ENCODE data around the gene RIN1.

DNA sequence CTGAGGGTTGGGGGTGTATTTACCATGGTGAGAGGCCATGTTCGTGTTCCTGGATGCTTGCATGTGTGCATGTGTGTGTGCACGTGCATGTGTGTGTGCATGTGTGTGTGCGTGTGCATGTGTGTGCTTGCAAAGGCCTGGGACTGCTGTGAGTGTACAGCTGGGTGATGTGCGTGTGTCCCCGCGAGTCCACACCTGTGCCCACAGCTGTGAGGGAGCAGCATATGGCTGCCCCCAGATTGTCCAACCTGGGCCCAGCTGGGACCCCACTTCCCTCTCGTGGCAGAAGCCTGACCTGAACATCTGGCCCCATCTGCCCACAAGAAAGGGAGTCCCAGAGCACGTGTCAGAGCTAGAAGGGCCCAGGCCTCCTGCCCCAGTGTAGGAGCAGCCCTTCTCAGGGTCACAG lies 11.0 kb downstream of the RIN1 start:
- TF ChIP-seq POLR2AphosphoS5 (IDR thresholded peaks at IDR 0.05; ENCODE audit: low read depth) (no peak), JUNB (IDR thresholded peaks at IDR 0.05; ENCODE audit: unreplicated experiment) (no peak), STAT1 (IDR thresholded peaks at IDR 0.05; ENCODE audit: unreplicated experiment) (no peak), EZH2 (IDR thresholded peaks at IDR 0.05; ENCODE audit: low read depth, unreplicated experiment) (no peak), EZH2phosphoT487 (IDR thresholded peaks at IDR 0.05; ENCODE audit: unreplicated experiment) (no peak), CREB1 (CRISPR knock-in tag; IDR thresholded peaks at IDR 0.05; ENCODE audit: low read depth) (no peak), NANOG (IDR thresholded peaks at IDR 0.05; ENCODE audit: borderline replicate concordance) (no peak), ZNF114 (CRISPR knock-in tag; IDR thresholded peaks at IDR 0.05) (no peak), ZNF331 (CRISPR knock-in tag; IDR thresholded peaks at IDR 0.05; ENCODE audit: low read depth) (no peak)
- TF ChIP-seq, protein P1, sequence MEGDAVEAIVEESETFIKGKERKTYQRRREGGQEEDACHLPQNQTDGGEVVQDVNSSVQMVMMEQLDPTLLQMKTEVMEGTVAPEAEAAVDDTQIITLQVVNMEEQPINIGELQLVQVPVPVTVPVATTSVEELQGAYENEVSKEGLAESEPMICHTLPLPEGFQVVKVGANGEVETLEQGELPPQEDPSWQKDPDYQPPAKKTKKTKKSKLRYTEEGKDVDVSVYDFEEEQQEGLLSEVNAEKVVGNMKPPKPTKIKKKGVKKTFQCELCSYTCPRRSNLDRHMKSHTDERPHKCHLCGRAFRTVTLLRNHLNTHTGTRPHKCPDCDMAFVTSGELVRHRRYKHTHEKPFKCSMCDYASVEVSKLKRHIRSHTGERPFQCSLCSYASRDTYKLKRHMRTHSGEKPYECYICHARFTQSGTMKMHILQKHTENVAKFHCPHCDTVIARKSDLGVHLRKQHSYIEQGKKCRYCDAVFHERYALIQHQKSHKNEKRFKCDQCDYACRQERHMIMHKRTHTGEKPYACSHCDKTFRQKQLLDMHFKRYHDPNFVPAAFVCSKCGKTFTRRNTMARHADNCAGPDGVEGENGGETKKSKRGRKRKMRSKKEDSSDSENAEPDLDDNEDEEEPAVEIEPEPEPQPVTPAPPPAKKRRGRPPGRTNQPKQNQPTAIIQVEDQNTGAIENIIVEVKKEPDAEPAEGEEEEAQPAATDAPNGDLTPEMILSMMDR (conservative IDR thresholded peaks at IDR 0.05; ENCODE audit: low read depth in 2 of 2) = no peak
- TF ChIP-seq, protein P2, sequence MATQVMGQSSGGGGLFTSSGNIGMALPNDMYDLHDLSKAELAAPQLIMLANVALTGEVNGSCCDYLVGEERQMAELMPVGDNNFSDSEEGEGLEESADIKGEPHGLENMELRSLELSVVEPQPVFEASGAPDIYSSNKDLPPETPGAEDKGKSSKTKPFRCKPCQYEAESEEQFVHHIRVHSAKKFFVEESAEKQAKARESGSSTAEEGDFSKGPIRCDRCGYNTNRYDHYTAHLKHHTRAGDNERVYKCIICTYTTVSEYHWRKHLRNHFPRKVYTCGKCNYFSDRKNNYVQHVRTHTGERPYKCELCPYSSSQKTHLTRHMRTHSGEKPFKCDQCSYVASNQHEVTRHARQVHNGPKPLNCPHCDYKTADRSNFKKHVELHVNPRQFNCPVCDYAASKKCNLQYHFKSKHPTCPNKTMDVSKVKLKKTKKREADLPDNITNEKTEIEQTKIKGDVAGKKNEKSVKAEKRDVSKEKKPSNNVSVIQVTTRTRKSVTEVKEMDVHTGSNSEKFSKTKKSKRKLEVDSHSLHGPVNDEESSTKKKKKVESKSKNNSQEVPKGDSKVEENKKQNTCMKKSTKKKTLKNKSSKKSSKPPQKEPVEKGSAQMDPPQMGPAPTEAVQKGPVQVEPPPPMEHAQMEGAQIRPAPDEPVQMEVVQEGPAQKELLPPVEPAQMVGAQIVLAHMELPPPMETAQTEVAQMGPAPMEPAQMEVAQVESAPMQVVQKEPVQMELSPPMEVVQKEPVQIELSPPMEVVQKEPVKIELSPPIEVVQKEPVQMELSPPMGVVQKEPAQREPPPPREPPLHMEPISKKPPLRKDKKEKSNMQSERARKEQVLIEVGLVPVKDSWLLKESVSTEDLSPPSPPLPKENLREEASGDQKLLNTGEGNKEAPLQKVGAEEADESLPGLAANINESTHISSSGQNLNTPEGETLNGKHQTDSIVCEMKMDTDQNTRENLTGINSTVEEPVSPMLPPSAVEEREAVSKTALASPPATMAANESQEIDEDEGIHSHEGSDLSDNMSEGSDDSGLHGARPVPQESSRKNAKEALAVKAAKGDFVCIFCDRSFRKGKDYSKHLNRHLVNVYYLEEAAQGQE (IDR thresholded peaks at IDR 0.05; ENCODE audit: unreplicated experiment) = no peak
- TF ChIP-seq, protein P3, sequence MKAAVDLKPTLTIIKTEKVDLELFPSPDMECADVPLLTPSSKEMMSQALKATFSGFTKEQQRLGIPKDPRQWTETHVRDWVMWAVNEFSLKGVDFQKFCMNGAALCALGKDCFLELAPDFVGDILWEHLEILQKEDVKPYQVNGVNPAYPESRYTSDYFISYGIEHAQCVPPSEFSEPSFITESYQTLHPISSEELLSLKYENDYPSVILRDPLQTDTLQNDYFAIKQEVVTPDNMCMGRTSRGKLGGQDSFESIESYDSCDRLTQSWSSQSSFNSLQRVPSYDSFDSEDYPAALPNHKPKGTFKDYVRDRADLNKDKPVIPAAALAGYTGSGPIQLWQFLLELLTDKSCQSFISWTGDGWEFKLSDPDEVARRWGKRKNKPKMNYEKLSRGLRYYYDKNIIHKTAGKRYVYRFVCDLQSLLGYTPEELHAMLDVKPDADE (IDR thresholded peaks at IDR 0.05) = no peak
- TF ChIP-seq, protein P4, sequence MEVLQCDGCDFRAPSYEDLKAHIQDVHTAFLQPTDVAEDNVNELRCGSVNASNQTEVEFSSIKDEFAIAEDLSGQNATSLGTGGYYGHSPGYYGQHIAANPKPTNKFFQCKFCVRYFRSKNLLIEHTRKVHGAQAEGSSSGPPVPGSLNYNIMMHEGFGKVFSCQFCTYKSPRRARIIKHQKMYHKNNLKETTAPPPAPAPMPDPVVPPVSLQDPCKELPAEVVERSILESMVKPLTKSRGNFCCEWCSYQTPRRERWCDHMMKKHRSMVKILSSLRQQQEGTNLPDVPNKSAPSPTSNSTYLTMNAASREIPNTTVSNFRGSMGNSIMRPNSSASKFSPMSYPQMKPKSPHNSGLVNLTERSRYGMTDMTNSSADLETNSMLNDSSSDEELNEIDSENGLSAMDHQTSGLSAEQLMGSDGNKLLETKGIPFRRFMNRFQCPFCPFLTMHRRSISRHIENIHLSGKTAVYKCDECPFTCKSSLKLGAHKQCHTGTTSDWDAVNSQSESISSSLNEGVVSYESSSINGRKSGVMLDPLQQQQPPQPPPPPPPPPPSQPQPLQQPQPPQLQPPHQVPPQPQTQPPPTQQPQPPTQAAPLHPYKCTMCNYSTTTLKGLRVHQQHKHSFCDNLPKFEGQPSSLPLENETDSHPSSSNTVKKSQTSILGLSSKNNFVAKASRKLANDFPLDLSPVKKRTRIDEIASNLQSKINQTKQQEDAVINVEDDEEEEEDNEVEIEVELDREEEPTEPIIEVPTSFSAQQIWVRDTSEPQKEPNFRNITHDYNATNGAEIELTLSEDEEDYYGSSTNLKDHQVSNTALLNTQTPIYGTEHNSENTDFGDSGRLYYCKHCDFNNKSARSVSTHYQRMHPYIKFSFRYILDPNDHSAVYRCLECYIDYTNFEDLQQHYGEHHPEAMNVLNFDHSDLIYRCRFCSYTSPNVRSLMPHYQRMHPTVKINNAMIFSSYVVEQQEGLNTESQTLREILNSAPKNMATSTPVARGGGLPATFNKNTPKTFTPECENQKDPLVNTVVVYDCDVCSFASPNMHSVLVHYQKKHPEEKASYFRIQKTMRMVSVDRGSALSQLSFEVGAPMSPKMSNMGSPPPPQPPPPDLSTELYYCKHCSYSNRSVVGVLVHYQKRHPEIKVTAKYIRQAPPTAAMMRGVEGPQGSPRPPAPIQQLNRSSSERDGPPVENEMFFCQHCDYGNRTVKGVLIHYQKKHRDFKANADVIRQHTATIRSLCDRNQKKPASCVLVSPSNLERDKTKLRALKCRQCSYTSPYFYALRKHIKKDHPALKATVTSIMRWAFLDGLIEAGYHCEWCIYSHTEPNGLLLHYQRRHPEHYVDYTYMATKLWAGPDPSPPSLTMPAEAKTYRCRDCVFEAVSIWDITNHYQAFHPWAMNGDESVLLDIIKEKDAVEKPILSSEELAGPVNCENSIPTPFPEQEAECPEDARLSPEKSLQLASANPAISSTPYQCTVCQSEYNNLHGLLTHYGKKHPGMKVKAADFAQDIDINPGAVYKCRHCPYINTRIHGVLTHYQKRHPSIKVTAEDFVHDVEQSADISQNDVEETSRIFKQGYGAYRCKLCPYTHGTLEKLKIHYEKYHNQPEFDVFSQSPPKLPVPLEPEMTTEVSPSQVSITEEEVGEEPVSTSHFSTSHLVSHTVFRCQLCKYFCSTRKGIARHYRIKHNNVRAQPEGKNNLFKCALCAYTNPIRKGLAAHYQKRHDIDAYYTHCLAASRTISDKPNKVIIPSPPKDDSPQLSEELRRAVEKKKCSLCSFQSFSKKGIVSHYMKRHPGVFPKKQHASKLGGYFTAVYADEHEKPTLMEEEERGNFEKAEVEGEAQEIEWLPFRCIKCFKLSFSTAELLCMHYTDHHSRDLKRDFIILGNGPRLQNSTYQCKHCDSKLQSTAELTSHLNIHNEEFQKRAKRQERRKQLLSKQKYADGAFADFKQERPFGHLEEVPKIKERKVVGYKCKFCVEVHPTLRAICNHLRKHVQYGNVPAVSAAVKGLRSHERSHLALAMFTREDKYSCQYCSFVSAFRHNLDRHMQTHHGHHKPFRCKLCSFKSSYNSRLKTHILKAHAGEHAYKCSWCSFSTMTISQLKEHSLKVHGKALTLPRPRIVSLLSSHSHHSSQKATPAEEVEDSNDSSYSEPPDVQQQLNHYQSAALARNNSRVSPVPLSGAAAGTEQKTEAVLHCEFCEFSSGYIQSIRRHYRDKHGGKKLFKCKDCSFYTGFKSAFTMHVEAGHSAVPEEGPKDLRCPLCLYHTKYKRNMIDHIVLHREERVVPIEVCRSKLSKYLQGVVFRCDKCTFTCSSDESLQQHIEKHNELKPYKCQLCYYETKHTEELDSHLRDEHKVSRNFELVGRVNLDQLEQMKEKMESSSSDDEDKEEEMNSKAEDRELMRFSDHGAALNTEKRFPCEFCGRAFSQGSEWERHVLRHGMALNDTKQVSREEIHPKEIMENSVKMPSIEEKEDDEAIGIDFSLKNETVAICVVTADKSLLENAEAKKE (CRISPR knock-in tag; IDR thresholded peaks at IDR 0.05) = no peak
